ENCODE data around the gene SLC38A6.

DNA sequence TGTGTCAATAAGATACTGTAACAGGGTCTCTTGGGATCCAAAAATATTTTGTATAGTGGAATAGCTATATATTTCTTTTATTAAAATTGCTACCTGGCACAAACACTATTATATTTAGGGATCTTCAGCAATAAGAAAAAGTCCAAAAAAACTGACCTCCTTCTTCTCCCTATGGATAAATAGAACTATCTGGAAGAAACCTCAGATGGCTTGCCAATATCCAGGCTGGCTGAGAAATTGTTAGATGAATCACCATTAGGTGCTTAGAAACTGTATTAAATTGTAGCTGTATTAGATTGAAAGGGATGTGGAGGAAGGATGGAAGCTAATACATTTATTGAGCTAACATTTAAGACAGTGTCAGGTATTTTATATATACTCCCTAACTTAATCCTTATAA lies 66.0 kb downstream of the SLC38A6 start:
- TF ChIP-seq EZH2 (IDR thresholded peaks at IDR 0.05; ENCODE audit: borderline replicate concordance, low read depth, low read length, severe bottlenecking): no peak
- TF ChIP-seq, protein P1, sequence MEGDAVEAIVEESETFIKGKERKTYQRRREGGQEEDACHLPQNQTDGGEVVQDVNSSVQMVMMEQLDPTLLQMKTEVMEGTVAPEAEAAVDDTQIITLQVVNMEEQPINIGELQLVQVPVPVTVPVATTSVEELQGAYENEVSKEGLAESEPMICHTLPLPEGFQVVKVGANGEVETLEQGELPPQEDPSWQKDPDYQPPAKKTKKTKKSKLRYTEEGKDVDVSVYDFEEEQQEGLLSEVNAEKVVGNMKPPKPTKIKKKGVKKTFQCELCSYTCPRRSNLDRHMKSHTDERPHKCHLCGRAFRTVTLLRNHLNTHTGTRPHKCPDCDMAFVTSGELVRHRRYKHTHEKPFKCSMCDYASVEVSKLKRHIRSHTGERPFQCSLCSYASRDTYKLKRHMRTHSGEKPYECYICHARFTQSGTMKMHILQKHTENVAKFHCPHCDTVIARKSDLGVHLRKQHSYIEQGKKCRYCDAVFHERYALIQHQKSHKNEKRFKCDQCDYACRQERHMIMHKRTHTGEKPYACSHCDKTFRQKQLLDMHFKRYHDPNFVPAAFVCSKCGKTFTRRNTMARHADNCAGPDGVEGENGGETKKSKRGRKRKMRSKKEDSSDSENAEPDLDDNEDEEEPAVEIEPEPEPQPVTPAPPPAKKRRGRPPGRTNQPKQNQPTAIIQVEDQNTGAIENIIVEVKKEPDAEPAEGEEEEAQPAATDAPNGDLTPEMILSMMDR (IDR thresholded peaks at IDR 0.05; ENCODE audit: borderline replicate concordance, extremely low read depth, low read length, poor library complexity, severe bottlenecking): no peak
